KOPT-K1 (cell line): ENCODE data around the gene PPIF.

Source experiments
- H3K27ac ChIP-seq: fragments of 200-600 bp; sonication (generic); 2 replicates; pipeline ENCODE4 v1.5.1; 2016; ENCODE audit warnings: antibody characterized with exemption, mild to moderate bottlenecking, low read depth, low read length; ENCODE audit not compliant: poor library complexity, severe bottlenecking
- H3K36me3 ChIP-seq: fragments of 200-600 bp; sonication (generic); 2 replicates; pipeline ENCODE4 v1.5.1; 2017; ENCODE audit warnings: antibody characterized with exemption, mild to moderate bottlenecking, low read length, moderate library complexity; ENCODE audit not compliant: insufficient read depth
- H3K9me3 ChIP-seq: fragments of 200-600 bp; sonication (generic); 2 replicates; pipeline ENCODE4 v1.5.1; 2017; ENCODE audit warnings: antibody characterized with exemption, low read length, mild to moderate bottlenecking; ENCODE audit not compliant: insufficient read depth, poor library complexity, severe bottlenecking

PPIF gene

GRCh38 chr10:79387974-79388850 is 40.9 kb downstream of the PPIF start:
- H3K9me3 ChIP-seq = no peaks in the 10 kb centered on the region
- no peaks in the 10 kb centered on the region for H3K36me3 ChIP-seq
- H3K27ac ChIP-seq = no peak overlapping the region

- H3K27ac ChIP-seq = no peak overlapping the region
- no peaks in the 10 kb centered on the region for H3K36me3 ChIP-seq
- no peaks in the 10 kb centered on the region for H3K9me3 ChIP-seq
Observed at GRCh38 chr10:79390057-79390456, 42.8 kb downstream of the PPIF start.

- Histone ChIP-seq H3K36me3 (no peaks in the 10 kb centered on the region), H3K9me3 (no peaks in the 10 kb centered on the region), H3K27ac (no peak overlapping the region)
Observed at GRCh38 chr10:79390551-79391229, 43.4 kb downstream of the PPIF start.

GRCh38 chr10:79391231-79392019 is 44.2 kb downstream of the PPIF start:
- H3K36me3 ChIP-seq = no peaks in the 10 kb centered on the region
- H3K27ac ChIP-seq = no peak overlapping the region
- no peaks in the 10 kb centered on the region for H3K9me3 ChIP-seq

- H3K27ac ChIP-seq = no peak overlapping the region
- H3K9me3 ChIP-seq = no peaks in the 10 kb centered on the region
- no peaks in the 10 kb centered on the region for H3K36me3 ChIP-seq
Observed at GRCh38 chr10:79392020-79392398, 44.7 kb downstream of the PPIF start.

GRCh38 chr10:79392506-79393176 is 45.4 kb downstream of the PPIF start:
- H3K36me3 ChIP-seq = no peaks in the 10 kb centered on the region
- no peaks in the 10 kb centered on the region for H3K9me3 ChIP-seq
- no peak overlapping the region for H3K27ac ChIP-seq

- Histone ChIP-seq H3K27ac (no peak overlapping the region), H3K9me3 (no peaks in the 10 kb centered on the region), H3K36me3 (no peaks in the 10 kb centered on the region)
Observed at GRCh38 chr10:79393221-79393923, 46.1 kb downstream of the PPIF start.

- no peak overlapping the region for H3K27ac ChIP-seq
- no peaks in the 10 kb centered on the region for H3K9me3 ChIP-seq
- no peaks in the 10 kb centered on the region for H3K36me3 ChIP-seq
Observed at GRCh38 chr10:79393924-79394610, 46.8 kb downstream of the PPIF start.

GRCh38 chr10:79394664-79395063 is 47.4 kb downstream of the PPIF start:
- Histone ChIP-seq H3K36me3 (no peaks in the 10 kb centered on the region), H3K9me3 (no peaks in the 10 kb centered on the region), H3K27ac (no peak overlapping the region)

- no peaks in the 10 kb centered on the region for H3K36me3 ChIP-seq
- H3K27ac ChIP-seq = no peak overlapping the region
- no peaks in the 10 kb centered on the region for H3K9me3 ChIP-seq
Observed at GRCh38 chr10:79396520-79396919, 49.3 kb downstream of the PPIF start.

GRCh38 chr10:79397051-79397450 is 49.8 kb downstream of the PPIF start:
- Histone ChIP-seq H3K27ac (no peak overlapping the region), H3K9me3 (no peaks in the 10 kb centered on the region), H3K36me3 (no peaks in the 10 kb centered on the region)

GRCh38 chr10:79397575-79398303 is 50.5 kb downstream of the PPIF start:
- no peaks in the 10 kb centered on the region for H3K9me3 ChIP-seq
- H3K36me3 ChIP-seq = no peaks in the 10 kb centered on the region
- no peak overlapping the region for H3K27ac ChIP-seq

GRCh38 chr10:79398642-79399041 is 51.4 kb downstream of the PPIF start:
- Histone ChIP-seq H3K27ac (no peak overlapping the region), H3K9me3 (no peaks in the 10 kb centered on the region), H3K36me3 (no peaks in the 10 kb centered on the region)
